Transverse colon (tissue), 4 donors: ENCODE measurements around the gene GID8. TPM values are rescaled to one million over a fixed set of nuclear protein-coding genes. Genes with fewer than 3 reads are reported as not detected.

ENCODE experiments used
- DNase-seq: peaks from one replicate; pipeline ENCODE4 v3.0.0-alpha.2; 2019
- H3K27ac ChIP-seq, 4 donors: fragments of 200-600 bp; sonication (generic); 2 replicates each; pipeline ENCODE4 v1.5.1; 2016 to 2018; ENCODE audit warnings: inconsistent platforms in 4 of 4
- H3K27me3 ChIP-seq: fragments of 200-600 bp; sonication (generic); 2 replicates; pipeline ENCODE4 v1.5.1; 2017; ENCODE audit warnings: inconsistent platforms
- H3K36me3 ChIP-seq, 4 donors: fragments of 200-600 bp; sonication (generic); 2 replicates each; pipeline ENCODE4 v1.5.1; 2017 to 2019; ENCODE audit warnings: inconsistent platforms in 4 of 4
- H3K4me1 ChIP-seq, 4 donors: fragments of 200-600 bp; sonication (generic); 2 replicates each; pipeline ENCODE4 v1.5.1; 2017 to 2020; ENCODE audit warnings: inconsistent platforms in 4 of 4
- H3K4me3 ChIP-seq, 4 donors: fragments of 200-600 bp; sonication (generic); 1 replicate in 1 of 4; 2 replicates in 3 of 4; pipeline versions ENCODE4 v1.5.1 to v1.6.1; 2017 to 2019; ENCODE audit warnings: inconsistent platforms in 4 of 4
- H3K9me3 ChIP-seq, 2 donors: fragments of 200-600 bp; sonication (generic); 2 replicates each; pipeline ENCODE4 v1.5.1; 2017 to 2019; ENCODE audit warnings: inconsistent platforms in 2 of 2
- EP300 ChIP-seq: sonication (generic); formaldehyde crosslinking; IDR thresholded peaks from one replicate; pipeline ENCODE4 v1.6.1; 2017; ENCODE audit warnings: antibody characterized with exemption, low read depth
- POLR2A ChIP-seq: fragments of 450-650 bp; IDR thresholded peaks from one replicate; pipeline ENCODE4 v1.6.1; 2016; ENCODE audit warnings: antibody characterized with exemption, mild to moderate bottlenecking, moderate library complexity
- POLR2AphosphoS5 ChIP-seq, 3 donors: sonication (generic); formaldehyde crosslinking; IDR thresholded peaks; one replicate each; pipeline ENCODE4 v1.6.1; 2016; ENCODE audit warnings: antibody characterized with exemption in 3 of 3
- WGBS, 2 donors: methylation state at CpG; one replicate each; pipeline ENCODE4 v1.1.5; 2018; ENCODE audit warnings: low coverage in 1 of 2; 5-methylcytosine and 5-hydroxymethylcytosine counted together
- in situ Hi-C, 4 donors: fragments of 200-750 bp; cut with MboI; loops; one replicate each; pipeline versions ENCODE4 v1.15.0 to v1.15.1; 2017; ENCODE audit warnings: low sequenced_read_pairs in 3 of 4, low pct_ligation_motif_present in 1 of 4, low pct_unique_long_range_greater_than_20kb in 1 of 4
- intact Hi-C: fragments of 100-400 bp; cut with DNase I; formaldehyde crosslinking; loops from one replicate; pipeline ENCODE4 v1.15.1; 2023; ENCODE audit warnings: low total_unique reads
- total RNA-seq, 4 donors: library from RNA; depleted of rRNA; stranded (reverse); fragments of >200 nt; gene quantifications; one replicate each; pipeline ENCODE4 v1.1.0, GENCODE V29; 2016
- TF ChIP-seq, protein P1 (sequence below), 5 experiments: fragments of 200-600 bp in 3 of 5; fragments of 450-650 bp in 2 of 5; sonication (generic) in 3 of 5; IDR thresholded peaks; 1 replicate in 2 of 5; 2 replicates in 3 of 5; pipeline ENCODE4 v1.5.1; 2016 to 2017; ENCODE audit warnings: antibody characterized with exemption in 5 of 5, inconsistent platforms in 3 of 5, mild to moderate bottlenecking in 2 of 5, moderate library complexity in 1 of 5

Gene GID8
- total RNA-seq, 4 donors from 2014 or later = 29.5 to 34.1 (median 31.7) TPM

DNA sequence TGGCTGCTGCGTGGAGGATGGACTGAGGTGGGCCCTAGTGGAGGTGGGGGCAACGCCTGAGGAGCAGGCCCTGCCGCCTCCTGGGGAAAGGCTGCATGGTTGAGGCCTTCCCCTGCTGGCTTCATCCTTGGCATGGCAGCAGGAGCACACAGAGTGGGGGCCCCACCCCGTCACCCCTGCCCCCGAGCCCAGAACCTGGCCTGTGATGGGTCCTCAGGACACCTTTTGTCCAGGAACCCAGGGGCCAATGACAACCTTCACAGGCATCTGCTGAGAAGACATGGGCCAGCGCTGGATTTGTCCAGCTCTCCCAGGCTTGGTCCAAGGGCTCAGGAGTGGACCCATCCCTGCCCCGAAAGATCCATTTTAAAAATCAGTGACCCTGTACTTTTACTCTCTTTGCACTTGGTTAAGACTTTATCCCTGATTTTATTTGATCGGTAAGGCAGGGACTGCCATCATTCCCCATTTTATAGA is 14.0 kb downstream of the GID8 start:
- H3K9me3 ChIP-seq = no peaks in the 10 kb centered on the region
- intact Hi-C loops = no loop called here
- 88 to 100% methylated on average over 1 to 6 of the region's 8 CpGs for WGBS, 2 donors
- peak overlapping the region; percentile 87 to 92 (median 90) for H3K27ac ChIP-seq
- peaks cover 0 to 4% (median 0%) of the 10 kb centered on the region in 4 donors for H3K36me3 ChIP-seq
- peak overlapping the region in 3 of 4 donors; percentile 22 to 40 (median 28) for H3K4me3 ChIP-seq
- no peak for DNase-seq
- in situ Hi-C loops = no loop called here
- TF ChIP-seq EP300 (no peak), POLR2A (no peak), POLR2AphosphoS5 (IDR thresholded peaks at IDR 0.05) (no peak)
- TF ChIP-seq, protein P1, sequence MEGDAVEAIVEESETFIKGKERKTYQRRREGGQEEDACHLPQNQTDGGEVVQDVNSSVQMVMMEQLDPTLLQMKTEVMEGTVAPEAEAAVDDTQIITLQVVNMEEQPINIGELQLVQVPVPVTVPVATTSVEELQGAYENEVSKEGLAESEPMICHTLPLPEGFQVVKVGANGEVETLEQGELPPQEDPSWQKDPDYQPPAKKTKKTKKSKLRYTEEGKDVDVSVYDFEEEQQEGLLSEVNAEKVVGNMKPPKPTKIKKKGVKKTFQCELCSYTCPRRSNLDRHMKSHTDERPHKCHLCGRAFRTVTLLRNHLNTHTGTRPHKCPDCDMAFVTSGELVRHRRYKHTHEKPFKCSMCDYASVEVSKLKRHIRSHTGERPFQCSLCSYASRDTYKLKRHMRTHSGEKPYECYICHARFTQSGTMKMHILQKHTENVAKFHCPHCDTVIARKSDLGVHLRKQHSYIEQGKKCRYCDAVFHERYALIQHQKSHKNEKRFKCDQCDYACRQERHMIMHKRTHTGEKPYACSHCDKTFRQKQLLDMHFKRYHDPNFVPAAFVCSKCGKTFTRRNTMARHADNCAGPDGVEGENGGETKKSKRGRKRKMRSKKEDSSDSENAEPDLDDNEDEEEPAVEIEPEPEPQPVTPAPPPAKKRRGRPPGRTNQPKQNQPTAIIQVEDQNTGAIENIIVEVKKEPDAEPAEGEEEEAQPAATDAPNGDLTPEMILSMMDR (IDR thresholded peaks at IDR 0.05) = no peak
- H3K4me1 ChIP-seq = peaks cover 22 to 45% (median 42%) of the 10 kb centered on the region in 4 donors
- H3K27me3 ChIP-seq = no peaks in the 10 kb centered on the region

- Histone ChIP-seq H3K36me3 (no peaks in the 10 kb centered on the region), H3K9me3 (no peaks in the 10 kb centered on the region), H3K27ac (peak within 1 kb of the TSS; percentile 87 to 92 (median 90)), H3K27me3 (no peaks in the 10 kb centered on the region), H3K4me1 (peaks cover 22 to 45% (median 42%) of the 10 kb centered on the region in 4 donors), H3K4me3 (peak within 1 kb of the TSS; percentile 14 to 40 (median 25))
- TF ChIP-seq POLR2AphosphoS5 (IDR thresholded peaks at IDR 0.05) (peak in 2 of 3 donors; percentile 33 to 47), POLR2A (peak; percentile 53), EP300 (no peak)
- TF ChIP-seq, protein P1 (IDR thresholded peaks at IDR 0.05) = peak in 1 of 5 experiments; percentile 46
- intact Hi-C loops (no loop called here), in situ Hi-C loops (no loop called here)
- DNase-seq = peak; percentile 94
- 7% methylated on average over 29 of the region's 37 CpGs; no CpG with 5 or more reads in 1 of the 2 donors for WGBS, 2 donors
These were observed 14.5 kb downstream of the GID8 start, which contains the start of gene SLC17A9 for GRCh38 chr20:62952373-62952967. TSS of gene SLC17A9 (plus strand) at chr20:62952709. CDS start at chr20:62952831, 122 bp downstream.

DNA sequence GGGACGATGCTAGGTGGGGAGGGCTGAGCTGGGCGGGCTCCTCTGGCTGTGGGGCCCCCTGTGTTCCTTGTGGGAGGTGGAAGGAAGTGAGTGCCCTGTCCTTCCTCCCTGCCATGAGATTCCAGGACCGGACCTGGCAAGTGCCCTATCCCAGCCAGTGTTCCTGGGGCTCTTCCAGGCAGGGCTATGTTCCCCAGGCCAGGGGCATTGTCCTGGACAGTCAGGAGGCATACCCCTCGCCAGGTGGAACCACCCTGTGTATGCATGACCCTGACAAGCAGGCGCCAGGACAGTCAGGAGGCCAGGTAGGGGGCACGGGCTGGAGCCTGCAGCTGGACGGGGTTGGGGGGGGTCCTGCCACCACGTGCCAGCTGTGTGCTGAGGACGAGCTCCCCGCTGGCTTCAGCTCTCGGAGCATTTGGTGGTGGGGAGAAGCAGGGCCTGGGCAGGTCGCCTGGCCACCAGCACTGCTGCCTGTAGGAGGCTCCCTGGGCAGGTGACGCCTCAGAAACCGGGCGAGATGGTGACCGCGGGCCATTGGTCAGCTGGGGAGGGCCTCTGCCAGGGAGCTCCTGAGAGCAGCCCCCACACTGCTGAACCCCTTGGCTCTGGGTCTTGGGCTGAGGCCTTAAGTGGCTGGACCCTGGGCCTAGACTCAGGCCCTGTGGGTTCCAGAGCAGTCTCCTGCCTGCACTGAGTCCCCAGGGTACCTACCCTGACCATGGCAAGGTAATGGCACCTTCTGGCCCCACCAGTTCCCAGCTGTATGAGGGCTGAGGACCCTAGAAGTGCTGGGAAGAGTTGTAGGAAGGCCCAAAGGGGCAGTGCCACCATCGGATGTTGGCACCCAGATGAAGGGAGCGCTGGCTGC is 15.3 kb downstream of the GID8 start:
- Histone ChIP-seq H3K4me3 (peak overlapping the region in 3 of 4 donors; percentile 22 to 40 (median 28)), H3K36me3 (no peaks in the 10 kb centered on the region), H3K27ac (peak overlapping the region; percentile 87 to 92 (median 90)), H3K9me3 (no peaks in the 10 kb centered on the region), H3K27me3 (no peaks in the 10 kb centered on the region), H3K4me1 (peaks cover 22 to 45% (median 42%) of the 10 kb centered on the region in 4 donors)
- in situ Hi-C loops = no loop called here
- intact Hi-C loops = no loop called here
- WGBS, 2 donors = 73% methylated on average over 18 of the region's 19 CpGs; no CpG with 5 or more reads in 1 of the 2 donors
- no peak for DNase-seq
- no peak for TF ChIP-seq POLR2AphosphoS5 (IDR thresholded peaks at IDR 0.05)

DNA sequence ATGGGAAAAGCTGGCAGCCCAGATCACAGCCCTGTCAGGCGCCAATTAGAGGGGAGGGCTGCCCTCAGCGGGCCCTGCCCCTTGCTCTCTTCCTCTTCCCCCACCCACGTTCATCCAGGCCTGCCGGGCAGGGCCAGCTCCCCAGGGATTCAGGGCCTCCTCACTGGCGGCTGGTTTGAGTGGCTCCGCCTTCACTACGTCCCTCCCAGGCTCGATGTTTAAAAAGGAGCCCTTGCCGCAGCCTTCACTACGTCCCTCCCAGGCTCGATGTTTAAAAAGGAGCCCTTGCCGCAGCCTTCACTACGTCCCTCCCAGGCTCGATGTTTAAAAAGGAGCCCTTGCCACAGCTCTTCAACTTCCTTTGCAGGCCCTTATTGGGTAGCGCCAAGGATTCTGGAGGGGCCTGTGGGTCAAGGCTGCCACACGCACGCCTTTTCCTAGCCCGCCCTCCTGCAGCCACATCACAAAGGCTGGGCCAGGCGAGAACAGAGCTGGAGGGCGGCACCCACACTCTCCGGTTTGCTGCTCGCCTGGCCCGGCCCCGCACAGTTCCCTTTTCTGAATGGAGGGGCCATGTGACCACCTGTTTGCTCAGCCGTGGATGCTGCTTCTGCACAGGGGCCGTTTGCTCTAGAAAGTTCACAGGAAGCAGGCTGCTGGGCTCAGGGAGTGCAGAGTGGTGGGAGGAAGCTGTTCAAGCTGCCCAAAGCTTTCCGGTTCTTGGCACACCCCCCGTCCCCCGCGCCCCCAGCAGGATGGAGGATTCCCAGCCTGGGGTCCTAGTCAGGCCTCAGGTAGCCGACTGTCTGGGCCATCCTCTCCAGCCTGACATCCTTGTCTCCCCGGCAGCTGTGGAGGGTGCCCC is 16.1 kb downstream of the GID8 start:
- H3K4me1 ChIP-seq = peaks cover 22 to 45% (median 42%) of the 10 kb centered on the region in 4 donors
- no peaks in the 10 kb centered on the region for H3K9me3 ChIP-seq
- H3K27me3 ChIP-seq = no peaks in the 10 kb centered on the region
- H3K36me3 ChIP-seq = no peaks in the 10 kb centered on the region
- no peak for TF ChIP-seq EP300
- TF ChIP-seq, protein P1 (IDR thresholded peaks at IDR 0.05) = no peak
- TF ChIP-seq POLR2A = peak; percentile 37
- TF ChIP-seq POLR2AphosphoS5 (IDR thresholded peaks at IDR 0.05) = peak; percentile 9 to 38 (median 22)
- in situ Hi-C loops = no loop called here
- peak; percentile 77 for DNase-seq
- peak overlapping the region; percentile 87 to 92 (median 90) for H3K27ac ChIP-seq
- H3K4me3 ChIP-seq = peak overlapping the region in 3 of 4 donors; percentile 10 to 40 (median 28)
- WGBS, 2 donors = 44% methylated on average over 32 of the region's 32 CpGs; no CpG with 5 or more reads in 1 of the 2 donors
- intact Hi-C loops = no loop called here
